Pancreas (tissue), 10 donors: ENCODE results near the gene MAGI1. TPM values are rescaled to one million over a fixed set of nuclear protein-coding genes. Genes with fewer than 3 reads are reported as not detected.

Source experiments
- ATAC-seq, 4 donors: fragments of 200-7000 bp; cut with Tn5 transposase; one replicate each; pipeline versions ENCODE4 v1.8.0 to v1.9.1; 2020; ENCODE audit warnings: mild to moderate bottlenecking in 4 of 4, moderate library complexity in 4 of 4
- DNase-seq, 6 donors: peaks; one replicate each; pipeline ENCODE4 v3.0.0-alpha.2; 2020
- FAIRE-seq: peaks from 2 replicates; lab custom pipeline; 2012; peaks lifted over from hg19 to GRCh38; lab: Jason Lieb, UNC
- H3K27ac ChIP-seq, 4 donors: fragments of 200-600 bp; sonication (generic); 1 replicate in 3 of 4; 2 replicates in 1 of 4; pipeline versions ENCODE4 v1.5.0 to v1.8.0; 2020
- H3K27me3 ChIP-seq, 4 donors: fragments of 200-600 bp; one replicate each; pipeline ENCODE4 v1.8.0; 2021
- H3K36me3 ChIP-seq, 3 donors: fragments of 200-600 bp; sonication (generic) in 1 of 3; one replicate each; pipeline versions ENCODE4 v1.5.0 to v1.8.0; 2020 to 2021
- H3K4me1 ChIP-seq, 3 donors: fragments of 200-600 bp; one replicate each; pipeline ENCODE4 v1.8.0; 2021
- H3K4me3 ChIP-seq, 4 donors: fragments of 200-600 bp; sonication (generic) in 2 of 4; one replicate each; pipeline versions ENCODE4 v1.5.0 to v1.8.0; 2020 to 2021
- H3K9me3 ChIP-seq, 4 donors: fragments of 200-600 bp; one replicate each; pipeline ENCODE4 v1.8.0; 2021
- WGBS, 2 donors: extraction: QIAGEN DNeasy Blood & Tissue Kit; methylation state at CpG; one replicate each; pipeline ENCODE4 v1.1.7; 2013; 5-methylcytosine and 5-hydroxymethylcytosine counted together
- intact Hi-C, 3 donors: fragments of 100-400 bp; cut with DNase I; formaldehyde crosslinking; loops; one replicate each; pipeline versions ENCODE4 v1.11.1 to v1.14.2; 2022
- polyA plus RNA-seq, 2 donors: library from polyadenylated mRNA; stranded (reverse); fragments of 200-250 nt; gene quantifications; one replicate each; pipeline ENCODE4 v1.2.3, GENCODE V29; 2013
- total RNA-seq, 6 donors: library from RNA; stranded (reverse); fragmentation: NEBNext Ultra II Directional in 4 of 6; extraction: Animal tissue kit (Norgen Biotek cat#: 25700) in 4 of 6; gene quantifications; one replicate each; pipeline versions ENCODE4 v1.2.1 to v1.2.4, GENCODE V29; 2021 to 2023
- TF ChIP-seq, protein P1 (sequence below), 4 donors: fragments of 200-600 bp; sonication (generic) in 3 of 4; IDR thresholded peaks; one replicate each; pipeline versions ENCODE4 v1.5.0 to v1.8.0; 2021; ENCODE audit warnings: antibody characterized with exemption in 4 of 4
- donor health status: healthy with polysubstance abuse.
- donor health status: DM: no; HTN: no; CAD: no; lungs with moderate emphysema.
- donor health status: DM: no; HTN: no; CAD: no.
- donor health status: control.
- donor health status: control.
- donor health status: Bipolar disorder and iron deficiency.
- donor health status: DM: yes; HTN: yes; CAD: no.
- donor health status: DM: no; HTN: no; CAD: no.
- donor health status: DM: no; HTN: no; CAD: no.
- donor health status: DM: yes; HTN: yes; CAD: no.

MAGI1 gene
- total and polyA plus RNA-seq, 8 donors: 19.7 to 45.1 (median 28.0) TPM

DNA sequence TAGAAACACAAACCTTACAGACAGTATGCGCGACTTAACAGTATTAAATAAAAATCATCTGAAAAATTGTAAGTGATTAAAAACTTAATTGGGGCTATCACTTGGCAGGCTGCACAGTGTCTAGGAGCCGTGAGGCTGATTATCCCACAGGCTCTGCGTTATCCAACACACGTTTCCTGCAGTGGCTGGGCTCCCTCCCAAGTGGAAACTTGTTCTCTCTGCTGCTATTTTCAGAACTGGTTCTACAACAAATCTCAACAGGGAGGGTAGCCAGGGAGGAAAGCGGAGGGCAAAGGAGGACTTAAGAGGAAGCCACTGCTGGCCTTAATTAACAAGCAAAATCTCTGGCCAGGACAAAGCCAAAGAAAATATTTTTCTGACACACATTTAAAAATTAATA lies 555.2 kb downstream of the MAGI1 start:
- Histone ChIP-seq H3K27me3 (no peaks in the 10 kb centered on the region), H3K4me3 (no peak overlapping the region), H3K9me3 (no peaks in the 10 kb centered on the region), H3K36me3 (no peaks in the 10 kb centered on the region), H3K4me1 (peaks cover 0 to 32% (median 8%) of the 10 kb centered on the region in 3 donors), H3K27ac (no peak overlapping the region)
- WGBS, 2 donors: 9 to 11% methylated on average over 6 of the region's 6 CpGs
- FAIRE-seq (peak; percentile 65), DNase-seq (peak in 5 of 6 donors; percentile 55 to 66 (median 58)), ATAC-seq (peak; percentile 91 to 97 (median 95))
- intact Hi-C loops: no loop called here
- TF ChIP-seq, protein P1, sequence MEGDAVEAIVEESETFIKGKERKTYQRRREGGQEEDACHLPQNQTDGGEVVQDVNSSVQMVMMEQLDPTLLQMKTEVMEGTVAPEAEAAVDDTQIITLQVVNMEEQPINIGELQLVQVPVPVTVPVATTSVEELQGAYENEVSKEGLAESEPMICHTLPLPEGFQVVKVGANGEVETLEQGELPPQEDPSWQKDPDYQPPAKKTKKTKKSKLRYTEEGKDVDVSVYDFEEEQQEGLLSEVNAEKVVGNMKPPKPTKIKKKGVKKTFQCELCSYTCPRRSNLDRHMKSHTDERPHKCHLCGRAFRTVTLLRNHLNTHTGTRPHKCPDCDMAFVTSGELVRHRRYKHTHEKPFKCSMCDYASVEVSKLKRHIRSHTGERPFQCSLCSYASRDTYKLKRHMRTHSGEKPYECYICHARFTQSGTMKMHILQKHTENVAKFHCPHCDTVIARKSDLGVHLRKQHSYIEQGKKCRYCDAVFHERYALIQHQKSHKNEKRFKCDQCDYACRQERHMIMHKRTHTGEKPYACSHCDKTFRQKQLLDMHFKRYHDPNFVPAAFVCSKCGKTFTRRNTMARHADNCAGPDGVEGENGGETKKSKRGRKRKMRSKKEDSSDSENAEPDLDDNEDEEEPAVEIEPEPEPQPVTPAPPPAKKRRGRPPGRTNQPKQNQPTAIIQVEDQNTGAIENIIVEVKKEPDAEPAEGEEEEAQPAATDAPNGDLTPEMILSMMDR (IDR thresholded peaks at IDR 0.05): no peak

DNA sequence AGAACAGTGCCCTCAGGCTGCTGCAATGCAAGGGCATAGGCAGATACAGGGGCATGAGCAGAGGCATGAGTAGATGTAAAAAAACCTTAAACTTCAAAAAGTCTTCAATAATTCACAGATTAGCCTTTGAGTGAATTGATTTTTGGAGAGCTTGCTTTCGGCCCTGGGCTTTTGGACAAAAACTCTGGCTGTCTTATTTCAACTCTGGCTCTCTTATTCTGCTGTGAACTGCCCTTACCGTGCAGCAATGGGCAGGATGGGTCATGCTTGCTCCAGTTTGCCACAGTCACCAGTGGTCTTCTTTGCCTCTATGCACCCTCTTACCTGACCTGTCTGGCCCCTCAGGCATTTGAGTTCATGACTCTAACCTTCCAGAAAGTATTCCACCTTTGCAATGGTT lies 555.7 kb downstream of the MAGI1 start:
- ATAC-seq (peak; percentile 17 to 21 (median 20)), DNase-seq (no peak), FAIRE-seq (no peak)
- no peaks in the 10 kb centered on the region for H3K9me3 ChIP-seq
- H3K36me3 ChIP-seq: no peaks in the 10 kb centered on the region
- H3K27ac ChIP-seq: no peak overlapping the region
- H3K4me1 ChIP-seq: peaks cover 0 to 32% (median 8%) of the 10 kb centered on the region in 3 donors
- 42 to 49% methylated on average over 2 of the region's 2 CpGs for WGBS, 2 donors
- H3K27me3 ChIP-seq: no peaks in the 10 kb centered on the region
- intact Hi-C loops: no loop called here
- TF ChIP-seq, protein P1 (IDR thresholded peaks at IDR 0.05): no peak
- no peak overlapping the region for H3K4me3 ChIP-seq

DNA sequence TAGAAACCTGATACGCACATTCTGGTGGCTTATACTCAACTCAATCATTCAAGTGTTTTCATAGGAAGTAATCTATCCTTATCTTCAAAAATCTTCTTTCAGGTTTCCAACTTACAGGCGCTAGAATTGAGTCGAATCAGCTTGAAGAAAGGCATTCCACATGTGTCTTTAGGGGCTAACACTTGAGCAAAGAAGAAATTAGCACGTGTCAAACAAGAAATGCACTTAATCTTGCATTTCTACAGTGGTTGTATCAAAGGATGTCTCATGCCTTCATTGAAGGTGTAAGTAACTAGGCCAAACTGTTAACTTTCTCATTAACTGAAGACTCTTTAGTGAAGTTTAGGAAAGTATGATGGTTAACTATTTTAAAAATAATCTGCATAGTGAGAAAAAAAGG lies 557.6 kb downstream of the MAGI1 start:
- intact Hi-C loops: no loop called here
- TF ChIP-seq, protein P1 (IDR thresholded peaks at IDR 0.05): no peak
- no peak for ATAC-seq

DNA sequence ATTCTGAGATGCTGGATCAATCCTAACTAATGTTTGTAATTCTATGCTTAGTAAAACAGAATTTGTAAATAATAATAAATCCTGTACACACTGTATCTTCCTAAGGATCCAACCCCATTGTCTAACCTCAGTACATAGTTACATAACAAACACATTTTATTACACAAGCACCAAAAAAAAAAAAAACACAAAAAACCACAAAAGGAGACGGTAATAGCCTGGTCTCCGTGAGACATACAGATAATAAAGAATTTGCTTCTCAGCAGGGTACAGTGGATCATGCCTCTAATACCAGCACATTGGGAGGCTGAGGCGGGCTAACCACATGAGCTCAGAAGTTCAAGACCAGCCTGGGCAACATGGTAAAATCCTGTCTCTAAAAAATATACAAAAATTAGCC lies 558.7 kb downstream of the MAGI1 start:
- intact Hi-C loops: no loop called here
- ATAC-seq (no peak), FAIRE-seq (no peak), DNase-seq (no peak)
- Histone ChIP-seq H3K9me3 (no peaks in the 10 kb centered on the region), H3K4me3 (no peak overlapping the region), H3K27ac (no peak overlapping the region), H3K36me3 (no peaks in the 10 kb centered on the region), H3K27me3 (no peaks in the 10 kb centered on the region), H3K4me1 (peaks cover 0 to 19% (median 8%) of the 10 kb centered on the region in 3 donors)
- TF ChIP-seq, protein P1 (IDR thresholded peaks at IDR 0.05): no peak
- 87 to 89% methylated on average over 3 of the region's 3 CpGs for WGBS, 2 donors

More for the DNA sequence above, 557.6 kb downstream of the MAGI1 start:
- Histone ChIP-seq H3K9me3 (no peaks in the 10 kb centered on the region), H3K27ac (no peak overlapping the region), H3K4me1 (peaks cover 0 to 27% (median 8%) of the 10 kb centered on the region in 3 donors), H3K4me3 (no peak overlapping the region), H3K27me3 (no peaks in the 10 kb centered on the region), H3K36me3 (no peaks in the 10 kb centered on the region)
- DNase-seq: no peak
- WGBS, 2 donors: 88% methylated on average over 4 of the region's 4 CpGs
- FAIRE-seq: no peak
